Fibroblast of lung (primary cell): ENCODE results near the gene SYT7. TPM values are rescaled to one million over a fixed set of nuclear protein-coding genes. Genes with fewer than 3 reads are reported as not detected.

Source experiments
- DNase-seq, 2 donors: peaks; one replicate each; pipeline versions ENCODE4 v3.0.0 to v3.0.0-alpha.2; 2010; ENCODE audit warnings: low read depth in 2 of 2
- H2AFZ ChIP-seq: 2 replicates; pipeline ENCODE4 v1.5.1; 2012; ENCODE audit warnings: low read length, control low read depth, inconsistent platforms
- H3K27ac ChIP-seq: 2 replicates; pipeline ENCODE4 v1.5.1; 2011; ENCODE audit warnings: low read length, control low read depth; ENCODE audit not compliant: insufficient read depth
- H3K27me3 ChIP-seq: 2 replicates; pipeline ENCODE4 v1.5.1; 2011; ENCODE audit warnings: mild to moderate bottlenecking, low read length; ENCODE audit not compliant: control insufficient read depth, insufficient read depth
- H3K36me3 ChIP-seq: 2 replicates; pipeline ENCODE4 v1.5.1; 2011; ENCODE audit warnings: low read length; ENCODE audit not compliant: control insufficient read depth, insufficient read depth
- H3K4me1 ChIP-seq: 2 replicates; pipeline ENCODE4 v1.5.1; 2011; ENCODE audit warnings: low read length; ENCODE audit not compliant: control insufficient read depth, insufficient read depth; ENCODE audit errors: extremely low read depth
- H3K4me2 ChIP-seq: 2 replicates; pipeline ENCODE4 v1.5.1; 2011; ENCODE audit warnings: low read length, control low read depth; ENCODE audit not compliant: insufficient read depth; ENCODE audit errors: extremely low read depth
- H3K4me3 ChIP-seq, 4 experiments: fragments of 200-600 bp in 1 of 4; sonication (generic) in 1 of 4; replicated peaks in 1 of 4; 2 replicates each; pipeline ENCODE4 v1.5.1; 2011 to 2016; ENCODE audit warnings: low read length in 4 of 4, low read depth in 3 of 4, mild to moderate bottlenecking in 3 of 4, control low read depth in 2 of 4, inconsistent platforms in 1 of 4, mixed read lengths in 1 of 4; ENCODE audit not compliant: insufficient read depth in 1 of 4; ENCODE audit errors: control extremely low read depth in 1 of 4
- H3K79me2 ChIP-seq: 2 replicates; pipeline ENCODE4 v1.5.1; 2012; ENCODE audit warnings: mild to moderate bottlenecking, low read length, inconsistent platforms; ENCODE audit not compliant: control insufficient read depth, insufficient read depth
- H3K9ac ChIP-seq: 2 replicates; pipeline ENCODE4 v1.5.1; 2011; ENCODE audit warnings: mild to moderate bottlenecking, low read length, control low read depth; ENCODE audit not compliant: insufficient read depth
- H3K9me3 ChIP-seq: 2 replicates; pipeline ENCODE4 v1.5.1; 2012; ENCODE audit warnings: low read depth, low read length; ENCODE audit not compliant: control insufficient read depth, insufficient read depth
- H4K20me1 ChIP-seq: 2 replicates; pipeline ENCODE4 v1.5.1; 2011; ENCODE audit warnings: low read length; ENCODE audit not compliant: control insufficient read depth, insufficient read depth; ENCODE audit errors: extremely low read depth
- CTCF ChIP-seq, 2 donors: IDR thresholded peaks in 1 of 2; conservative IDR thresholded peaks in 1 of 2; 1 replicate in 1 of 2; 2 replicates in 1 of 2; pipeline ENCODE4 v1.5.1; 2011 to 2012; ENCODE audit warnings: low read length in 2 of 2, control low read depth in 1 of 2, inconsistent platforms in 1 of 2, low read depth in 1 of 2, mild to moderate bottlenecking in 1 of 2
- EZH2 ChIP-seq: IDR thresholded peaks from 2 replicates; pipeline ENCODE4 v1.5.1; 2012; ENCODE audit warnings: low read length, control low read depth, mild to moderate bottlenecking; ENCODE audit errors: missing control alignments
- polyA plus RNA-seq, 2 donors: library from polyadenylated mRNA; depleted of rRNA in 1 of 2; stranded (reverse) in 1 of 2; unstranded in 1 of 2; fragments of >200 nt; gene quantifications; 2 replicates each; pipeline ENCODE4 v1.2.1, GENCODE V29; 2011 to 2012; ENCODE audit warnings: missing spikeins in 1 of 2
- total RNA-seq: library from RNA; depleted of rRNA; stranded (reverse); fragments of >200 nt; gene quantifications from 2 replicates; pipeline ENCODE4 v1.2.1, GENCODE V29; 2014

Gene SYT7
- total and polyA plus RNA-seq, 2 donors (not counting 1 experiment from before 2014, with no cell fraction given): 2.5 to 25.9 TPM

GRCh38 chr11:61496602-61497400, 84.1 kb downstream of the SYT7 start:
- Histone ChIP-seq H2AFZ (no peak overlapping the region), H3K4me1 (no peaks in the 10 kb centered on the region), H3K27me3 (peaks cover 2% of the 10 kb centered on the region), H4K20me1 (no peaks in the 10 kb centered on the region), H3K4me3 (no peak overlapping the region), H3K9me3 (no peaks in the 10 kb centered on the region), H3K27ac (no peak overlapping the region), H3K4me2 (no peak overlapping the region), H3K36me3 (no peaks in the 10 kb centered on the region), H3K79me2 (no peaks in the 10 kb centered on the region), H3K9ac (no peak overlapping the region)
- no peak for DNase-seq
- TF ChIP-seq EZH2: no peak
- no peak for TF ChIP-seq CTCF (conservative IDR thresholded peaks at IDR 0.05 in 1 of 2, IDR thresholded peaks at IDR 0.05 in 1 of 2; ENCODE audit: low read depth in 1 of 2, low read length in 2 of 2)

GRCh38 chr11:61495801-61496601, 84.9 kb downstream of the SYT7 start:
- Histone ChIP-seq H3K9me3 (no peaks in the 10 kb centered on the region), H4K20me1 (no peaks in the 10 kb centered on the region), H3K4me3 (no peak overlapping the region), H3K27ac (no peak overlapping the region), H2AFZ (no peak overlapping the region), H3K27me3 (peaks cover 2% of the 10 kb centered on the region), H3K79me2 (no peaks in the 10 kb centered on the region), H3K9ac (no peak overlapping the region), H3K36me3 (no peaks in the 10 kb centered on the region), H3K4me1 (no peaks in the 10 kb centered on the region), H3K4me2 (no peak overlapping the region)
- DNase-seq: peak in 1 of 2 donors; percentile 81
- TF ChIP-seq CTCF (conservative IDR thresholded peaks at IDR 0.05 in 1 of 2, IDR thresholded peaks at IDR 0.05 in 1 of 2; ENCODE audit: low read depth in 1 of 2, low read length in 2 of 2): no peak
- TF ChIP-seq EZH2: no peak

- Histone ChIP-seq H4K20me1 (no peaks in the 10 kb centered on the region), H3K4me3 (no peak overlapping the region), H3K9ac (no peak overlapping the region), H3K36me3 (no peaks in the 10 kb centered on the region), H3K9me3 (no peaks in the 10 kb centered on the region), H3K27me3 (peaks cover 2% of the 10 kb centered on the region), H3K4me1 (peaks cover 10% of the 10 kb centered on the region), H2AFZ (no peak overlapping the region), H3K79me2 (no peaks in the 10 kb centered on the region), H3K4me2 (no peak overlapping the region), H3K27ac (no peak overlapping the region)
- peak in 1 of 2 donors; percentile 51 for DNase-seq
- no peak for TF ChIP-seq CTCF (conservative IDR thresholded peaks at IDR 0.05 in 1 of 2, IDR thresholded peaks at IDR 0.05 in 1 of 2; ENCODE audit: low read depth in 1 of 2, low read length in 2 of 2)
- no peak for TF ChIP-seq EZH2
Observed at GRCh38 chr11:61494381-61494961, 86.4 kb downstream of the SYT7 start.
